Hepatocyte (in vitro differentiated cells): Measurements from ENCODE around the gene PRKG1. TPM values are rescaled to one million over a fixed set of nuclear protein-coding genes. Genes with fewer than 3 reads are reported as not detected.
"Not testable (repeated sequence)": the region's sequence is repeated elsewhere in the genome, so short reads cannot be mapped to it uniquely, and the experiment has no call there.

ENCODE experiments used
- DNase-seq: peaks from one replicate; pipeline ENCODE4 v3.0.0-alpha.2; 2016; ENCODE audit warnings: low spot score
- H2AFZ ChIP-seq: fragments of 200-600 bp; sonication (generic); 2 replicates; pipeline ENCODE4 v1.6.0; 2016; ENCODE audit warnings: antibody characterized with exemption, mild to moderate bottlenecking
- H3K27ac ChIP-seq: fragments of 200-600 bp; sonication (generic); 2 replicates; pipeline ENCODE4 v1.5.1; 2016; ENCODE audit warnings: mild to moderate bottlenecking
- H3K27me3 ChIP-seq: fragments of 200-600 bp; sonication (generic); 2 replicates; pipeline ENCODE4 v1.6.1; 2016
- H3K36me3 ChIP-seq: fragments of 200-600 bp; sonication (generic); replicated peaks from 2 replicates; pipeline ENCODE4 v1.5.1; 2016; ENCODE audit warnings: low read depth; ENCODE audit not compliant: insufficient read depth
- H3K4me1 ChIP-seq: fragments of 200-600 bp; sonication (generic); 2 replicates; pipeline ENCODE4 v1.5.1; 2016; ENCODE audit warnings: mild to moderate bottlenecking, moderate library complexity; ENCODE audit not compliant: insufficient read depth
- H3K4me2 ChIP-seq: fragments of 200-600 bp; sonication (generic); 2 replicates; pipeline ENCODE4 v1.6.0; 2016
- H3K4me3 ChIP-seq: fragments of 200-600 bp; sonication (generic); 2 replicates; pipeline ENCODE4 v1.5.1; 2016; ENCODE audit warnings: mild to moderate bottlenecking
- H3K79me2 ChIP-seq: fragments of 200-600 bp; sonication (generic); 2 replicates; pipeline ENCODE4 v1.6.0; 2017; ENCODE audit warnings: mild to moderate bottlenecking
- H3K9me2 ChIP-seq: fragments of 200-600 bp; sonication (generic); replicated peaks from 2 replicates; pipeline ENCODE4 v1.6.0; 2017; ENCODE audit warnings: mild to moderate bottlenecking; ENCODE audit not compliant: insufficient read depth
- H3K9me3 ChIP-seq: fragments of 200-600 bp; sonication (generic); 2 replicates; pipeline ENCODE4 v1.5.1; 2016; ENCODE audit warnings: low read depth, mild to moderate bottlenecking
- H4K20me1 ChIP-seq: fragments of 200-600 bp; sonication (generic); 2 replicates; pipeline ENCODE4 v1.6.0; 2016; ENCODE audit warnings: mild to moderate bottlenecking; ENCODE audit not compliant: insufficient read depth, poor library complexity, severe bottlenecking
- EZH2 ChIP-seq: fragments of 200-600 bp; sonication (generic); IDR thresholded peaks from 2 replicates; pipeline ENCODE4 v1.6.1; 2016; ENCODE audit warnings: antibody characterized with exemption, mild to moderate bottlenecking, borderline replicate concordance
- EZH2phosphoT487 ChIP-seq: fragments of 200-600 bp; sonication (generic); IDR thresholded peaks from one replicate; pipeline ENCODE4 v1.6.1; 2018; ENCODE audit warnings: antibody characterized with exemption, mild to moderate bottlenecking, low read depth, moderate library complexity; ENCODE audit not compliant: unreplicated experiment, severe bottlenecking
- WGBS: methylation state at CpG from one replicate; pipeline ENCODE4 v1.1.6; 2016; ENCODE audit warnings: low lambda C conversion rate; ENCODE audit errors: missing lambda C conversion rate; 5-methylcytosine and 5-hydroxymethylcytosine counted together
- polyA plus RNA-seq: library from polyadenylated mRNA; unstranded; fragments of >200 nt; fragmentation: Nextera tagmentation; extraction: Ambion mirVana; gene quantifications from 2 replicates; pipeline ENCODE4 v1.2.1, GENCODE V29; 2016
- total RNA-seq: library from RNA; depleted of rRNA; stranded (reverse); fragments of >200 nt; gene quantifications from 2 replicates; pipeline ENCODE4 v1.2.3, GENCODE V29; 2014
- TF ChIP-seq, protein P1 (sequence below): fragments of 200-600 bp; sonication (generic); IDR thresholded peaks from 2 replicates; pipeline ENCODE4 v1.5.1; 2016; ENCODE audit warnings: antibody characterized with exemption, mild to moderate bottlenecking; ENCODE audit not compliant: poor library complexity

The PRKG1 gene
- total and polyA plus RNA-seq, 2 experiments from 2014 or later, result 4.0 to 8.1 TPM

GRCh38 chr10:51389415-51390321 lies 315.4 kb downstream of the PRKG1 start:
- Histone ChIP-seq H3K9me2 (no peaks in the 10 kb centered on the region), H3K4me2 (no peak overlapping the region), H3K4me3 (no peak overlapping the region), H3K4me1 (no peaks in the 10 kb centered on the region), H2AFZ (no peak overlapping the region), H3K27ac (no peak overlapping the region), H3K9me3 (no peaks in the 10 kb centered on the region), H3K79me2 (no peaks in the 10 kb centered on the region), H4K20me1 (no peaks in the 10 kb centered on the region), H3K27me3 (no peaks in the 10 kb centered on the region), H3K36me3 (no peaks in the 10 kb centered on the region)
- 60% methylated on average over 3 of the region's 3 CpGs for WGBS
- TF ChIP-seq, protein P1, sequence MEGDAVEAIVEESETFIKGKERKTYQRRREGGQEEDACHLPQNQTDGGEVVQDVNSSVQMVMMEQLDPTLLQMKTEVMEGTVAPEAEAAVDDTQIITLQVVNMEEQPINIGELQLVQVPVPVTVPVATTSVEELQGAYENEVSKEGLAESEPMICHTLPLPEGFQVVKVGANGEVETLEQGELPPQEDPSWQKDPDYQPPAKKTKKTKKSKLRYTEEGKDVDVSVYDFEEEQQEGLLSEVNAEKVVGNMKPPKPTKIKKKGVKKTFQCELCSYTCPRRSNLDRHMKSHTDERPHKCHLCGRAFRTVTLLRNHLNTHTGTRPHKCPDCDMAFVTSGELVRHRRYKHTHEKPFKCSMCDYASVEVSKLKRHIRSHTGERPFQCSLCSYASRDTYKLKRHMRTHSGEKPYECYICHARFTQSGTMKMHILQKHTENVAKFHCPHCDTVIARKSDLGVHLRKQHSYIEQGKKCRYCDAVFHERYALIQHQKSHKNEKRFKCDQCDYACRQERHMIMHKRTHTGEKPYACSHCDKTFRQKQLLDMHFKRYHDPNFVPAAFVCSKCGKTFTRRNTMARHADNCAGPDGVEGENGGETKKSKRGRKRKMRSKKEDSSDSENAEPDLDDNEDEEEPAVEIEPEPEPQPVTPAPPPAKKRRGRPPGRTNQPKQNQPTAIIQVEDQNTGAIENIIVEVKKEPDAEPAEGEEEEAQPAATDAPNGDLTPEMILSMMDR, result peak; percentile 57
- TF ChIP-seq EZH2 (no peak), EZH2phosphoT487 (no peak)
- DNase-seq, result peak; percentile 43

- WGBS, result 100% methylated on average over 2 of the region's 29 CpGs
Measured at GRCh38 chr10:51393006-51393405, 318.7 kb downstream of the PRKG1 start.

GRCh38 chr10:51394039-51394438 lies 319.8 kb downstream of the PRKG1 start:
- Histone ChIP-seq H3K36me3 (no peaks in the 10 kb centered on the region), H3K9me2 (no peaks in the 10 kb centered on the region), H3K27ac (no peak overlapping the region), H4K20me1 (no peaks in the 10 kb centered on the region), H3K4me2 (no peak overlapping the region), H3K9me3 (no peaks in the 10 kb centered on the region), H3K4me3 (no peak overlapping the region), H2AFZ (no peak overlapping the region), H3K79me2 (no peaks in the 10 kb centered on the region), H3K27me3 (no peaks in the 10 kb centered on the region), H3K4me1 (no peaks in the 10 kb centered on the region)
- WGBS, result 89% methylated on average over 3 of the region's 3 CpGs
- no peak for DNase-seq
- TF ChIP-seq, protein P1, result no peak
- TF ChIP-seq EZH2, result no peak
- no peak for TF ChIP-seq EZH2phosphoT487

More at GRCh38 chr10:51393006-51393405, 318.7 kb downstream of the PRKG1 start:
- not testable (repeated sequence) for H3K9me2 ChIP-seq, H3K79me2 ChIP-seq, H3K4me1 ChIP-seq, DNase-seq, H3K27ac ChIP-seq, H3K4me3 ChIP-seq, H3K9me3 ChIP-seq, H4K20me1 ChIP-seq, H2AFZ ChIP-seq, H3K27me3 ChIP-seq, H3K36me3 ChIP-seq, H3K4me2 ChIP-seq

DNA sequence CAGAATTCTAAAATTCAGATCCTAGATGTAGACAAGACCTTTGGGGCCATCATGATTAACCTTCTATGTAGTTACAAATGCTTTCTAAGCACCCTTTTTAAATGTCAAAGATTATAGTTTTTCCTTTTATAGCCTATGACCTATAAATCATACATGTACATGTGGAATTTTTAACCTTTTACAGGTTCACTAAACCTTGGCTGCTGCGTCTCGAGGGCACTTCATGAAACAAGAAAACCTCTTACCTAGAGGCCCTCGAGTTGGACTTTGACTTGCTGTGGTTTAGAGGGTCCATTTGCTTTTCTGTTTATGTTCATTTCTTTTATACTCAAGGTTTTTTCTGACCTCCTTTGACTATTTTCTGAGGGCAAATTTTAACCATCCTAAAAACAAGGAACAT lies 323.0 kb downstream of the PRKG1 start:
- no peak overlapping the region for H2AFZ ChIP-seq
- H3K79me2 ChIP-seq, result no peaks in the 10 kb centered on the region
- no peak overlapping the region for H3K4me3 ChIP-seq
- WGBS, result 68% methylated on average over 3 of the region's 3 CpGs
- no peak for DNase-seq
- TF ChIP-seq, protein P1, result no peak
- TF ChIP-seq EZH2 (no peak), EZH2phosphoT487 (no peak)
- H3K27ac ChIP-seq, result no peak overlapping the region
- no peaks in the 10 kb centered on the region for H3K36me3 ChIP-seq
- no peaks in the 10 kb centered on the region for H4K20me1 ChIP-seq
- no peaks in the 10 kb centered on the region for H3K27me3 ChIP-seq
- no peak overlapping the region for H3K4me2 ChIP-seq
- no peaks in the 10 kb centered on the region for H3K4me1 ChIP-seq
- H3K9me2 ChIP-seq, result no peaks in the 10 kb centered on the region
- no peaks in the 10 kb centered on the region for H3K9me3 ChIP-seq
